ENCODE measurements around the gene RNF144A. TPM values are rescaled to one million over a fixed set of nuclear protein-coding genes. Genes with fewer than 3 reads are reported as not detected.

Gene RNF144A
- total and polyA plus RNA-seq, 2 donors from 2014 or later = 4.2 to 12.3 TPM

DNA sequence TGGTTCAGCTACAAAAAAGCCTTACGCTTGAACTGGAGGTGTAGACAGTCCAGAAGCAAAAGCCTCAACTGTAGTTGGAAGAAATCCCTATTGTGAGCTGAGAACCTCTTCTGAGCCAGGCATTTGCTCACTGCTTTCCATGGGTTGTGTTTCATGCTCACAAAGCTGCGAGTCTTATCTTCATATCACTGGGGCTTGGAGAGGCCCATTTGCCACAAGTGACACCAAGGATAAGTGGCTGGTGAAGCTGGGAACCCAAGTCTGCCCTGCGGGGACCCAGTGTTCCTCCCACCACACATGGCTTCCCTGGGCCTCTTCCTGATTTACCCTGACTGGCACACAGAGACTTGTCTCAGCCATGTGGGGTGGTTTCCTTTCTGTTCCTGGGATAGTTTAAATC is 130.4 kb downstream of the RNF144A start:
- TF ChIP-seq, protein P1, sequence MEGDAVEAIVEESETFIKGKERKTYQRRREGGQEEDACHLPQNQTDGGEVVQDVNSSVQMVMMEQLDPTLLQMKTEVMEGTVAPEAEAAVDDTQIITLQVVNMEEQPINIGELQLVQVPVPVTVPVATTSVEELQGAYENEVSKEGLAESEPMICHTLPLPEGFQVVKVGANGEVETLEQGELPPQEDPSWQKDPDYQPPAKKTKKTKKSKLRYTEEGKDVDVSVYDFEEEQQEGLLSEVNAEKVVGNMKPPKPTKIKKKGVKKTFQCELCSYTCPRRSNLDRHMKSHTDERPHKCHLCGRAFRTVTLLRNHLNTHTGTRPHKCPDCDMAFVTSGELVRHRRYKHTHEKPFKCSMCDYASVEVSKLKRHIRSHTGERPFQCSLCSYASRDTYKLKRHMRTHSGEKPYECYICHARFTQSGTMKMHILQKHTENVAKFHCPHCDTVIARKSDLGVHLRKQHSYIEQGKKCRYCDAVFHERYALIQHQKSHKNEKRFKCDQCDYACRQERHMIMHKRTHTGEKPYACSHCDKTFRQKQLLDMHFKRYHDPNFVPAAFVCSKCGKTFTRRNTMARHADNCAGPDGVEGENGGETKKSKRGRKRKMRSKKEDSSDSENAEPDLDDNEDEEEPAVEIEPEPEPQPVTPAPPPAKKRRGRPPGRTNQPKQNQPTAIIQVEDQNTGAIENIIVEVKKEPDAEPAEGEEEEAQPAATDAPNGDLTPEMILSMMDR (IDR thresholded peaks at IDR 0.05; ENCODE audit: borderline replicate concordance, extremely low read depth, insufficient read depth) = no peak
- Histone ChIP-seq H3K9ac (ENCODE audit: low read length in 3 of 3) (no peak overlapping the region), H3K36me3 (ENCODE audit: control insufficient read depth in 2 of 3, insufficient read depth in 3 of 3, low read length in 3 of 3) (no peaks in the 10 kb centered on the region), H3K27ac (ENCODE audit: low read depth in 2 of 2, low read length in 2 of 2) (no peak overlapping the region), H3K9me3 (ENCODE audit: control insufficient read depth in 2 of 3, insufficient read depth in 1 of 3, low read length in 3 of 3) (no peaks in the 10 kb centered on the region), H3K27me3 (ENCODE audit: control insufficient read depth, insufficient read depth, low read length) (no peaks in the 10 kb centered on the region), H3K4me3 (ENCODE audit: low read length in 3 of 3) (no peak overlapping the region), H3K4me1 (ENCODE audit: control insufficient read depth in 2 of 3, insufficient read depth in 2 of 3, low read depth in 1 of 3, low read length in 3 of 3) (peaks cover 0 to 4% (median 0%) of the 10 kb centered on the region in 3 donors)
- FAIRE-seq = no peak
- intact Hi-C loops (cut with DNase I) = no loop called here
- DNase-seq = no peak

- FAIRE-seq = no peak
Observed at GRCh38 chr2:7048762-7049294, 131.6 kb downstream of the RNF144A start.

DNA sequence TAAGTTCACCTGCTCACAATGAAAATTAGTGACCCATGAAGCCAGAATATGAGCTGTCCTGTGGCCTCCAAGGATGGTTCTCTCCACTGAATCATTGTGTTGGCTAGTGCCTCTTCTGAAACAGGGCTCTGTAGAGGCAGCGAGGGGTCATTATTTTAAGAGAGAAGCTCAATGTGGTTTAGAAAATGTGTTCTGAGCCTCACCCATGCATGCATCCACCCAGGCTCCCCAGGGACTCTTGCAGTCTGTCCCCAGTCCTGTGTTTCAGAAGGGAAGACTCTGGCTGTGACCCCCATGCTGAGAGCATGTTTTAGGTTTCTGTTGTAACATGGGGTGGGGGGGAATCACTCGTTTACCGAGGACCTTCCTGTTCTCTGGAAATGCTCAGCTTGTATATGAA is 135.2 kb downstream of the RNF144A start:
- Histone ChIP-seq H3K4me3 (ENCODE audit: low read length in 3 of 3) (no peak overlapping the region), H3K36me3 (ENCODE audit: control insufficient read depth in 2 of 3, insufficient read depth in 3 of 3, low read length in 3 of 3) (no peaks in the 10 kb centered on the region), H3K9ac (ENCODE audit: low read length in 3 of 3) (no peak overlapping the region), H3K27ac (ENCODE audit: low read depth in 2 of 2, low read length in 2 of 2) (no peak overlapping the region), H3K9me3 (ENCODE audit: control insufficient read depth in 2 of 3, insufficient read depth in 1 of 3, low read length in 3 of 3) (no peaks in the 10 kb centered on the region), H3K27me3 (ENCODE audit: control insufficient read depth, insufficient read depth, low read length) (no peaks in the 10 kb centered on the region), H3K4me1 (ENCODE audit: control insufficient read depth in 2 of 3, insufficient read depth in 2 of 3, low read depth in 1 of 3, low read length in 3 of 3) (peaks cover 0 to 6% (median 0%) of the 10 kb centered on the region in 3 donors)
- DNase-seq (no peak), FAIRE-seq (no peak)
- TF ChIP-seq, protein P1 (IDR thresholded peaks at IDR 0.05; ENCODE audit: borderline replicate concordance, extremely low read depth, insufficient read depth) = no peak
- intact Hi-C loops (cut with DNase I) = no loop called here

More at GRCh38 chr2:7048762-7049294, 131.6 kb downstream of the RNF144A start:
- no peak overlapping the region for H3K4me3 ChIP-seq (ENCODE audit: low read length in 3 of 3)
- no peaks in the 10 kb centered on the region for H3K9me3 ChIP-seq (ENCODE audit: control insufficient read depth in 2 of 3, insufficient read depth in 1 of 3, low read length in 3 of 3)
- intact Hi-C loops (cut with DNase I) = no loop called here
- TF ChIP-seq, protein P1 (IDR thresholded peaks at IDR 0.05; ENCODE audit: borderline replicate concordance, extremely low read depth, insufficient read depth) = no peak
- no peak overlapping the region for H3K9ac ChIP-seq (ENCODE audit: low read length in 3 of 3)
- H3K27me3 ChIP-seq (ENCODE audit: control insufficient read depth, insufficient read depth, low read length) = no peaks in the 10 kb centered on the region
- peaks cover 0 to 6% (median 0%) of the 10 kb centered on the region in 3 donors for H3K4me1 ChIP-seq (ENCODE audit: control insufficient read depth in 2 of 3, insufficient read depth in 2 of 3, low read depth in 1 of 3, low read length in 3 of 3)
- H3K36me3 ChIP-seq (ENCODE audit: control insufficient read depth in 2 of 3, insufficient read depth in 3 of 3, low read length in 3 of 3) = no peaks in the 10 kb centered on the region
- DNase-seq = no peak
- no peak overlapping the region for H3K27ac ChIP-seq (ENCODE audit: low read depth in 2 of 2, low read length in 2 of 2)

All from kidney (tissue), 14 donors.